Spleen (tissue), 11 donors: ENCODE results near the gene REN. TPM values are rescaled to one million over a fixed set of nuclear protein-coding genes. Genes with fewer than 3 reads are reported as not detected.

Experiments
- DNase-seq: peaks from one replicate; pipeline ENCODE4 v3.0.0-alpha.2; 2020
- H3K27ac ChIP-seq, 8 donors: fragments of 200-600 bp; sonication (generic) in 7 of 8; 1 replicate in 4 of 8; 2 replicates in 4 of 8; pipeline versions ENCODE4 v1.5.0 to v1.8.0; 2016 to 2021; ENCODE audit warnings: inconsistent platforms in 4 of 8, mild to moderate bottlenecking in 4 of 8, moderate library complexity in 1 of 8
- H3K27me3 ChIP-seq, 7 donors: fragments of 200-600 bp; sonication (generic) in 6 of 7; replicated peaks in 1 of 7; 1 replicate in 4 of 7; 2 replicates in 3 of 7; pipeline versions ENCODE4 v1.5.0 to v1.8.0; 2016 to 2021; ENCODE audit warnings: inconsistent platforms in 3 of 7, mild to moderate bottlenecking in 1 of 7
- H3K36me3 ChIP-seq, 6 donors: fragments of 200-600 bp; sonication (generic) in 5 of 6; 1 replicate in 4 of 6; 2 replicates in 2 of 6; pipeline versions ENCODE4 v1.5.0 to v1.8.0; 2016 to 2021; ENCODE audit warnings: inconsistent platforms in 2 of 6
- H3K4me1 ChIP-seq, 6 donors: fragments of 200-600 bp; sonication (generic) in 5 of 6; 1 replicate in 3 of 6; 2 replicates in 3 of 6; pipeline versions ENCODE4 v1.5.0 to v1.8.0; 2016 to 2021; ENCODE audit warnings: inconsistent platforms in 3 of 6
- H3K4me3 ChIP-seq, 8 donors: fragments of 200-600 bp; sonication (generic) in 7 of 8; 1 replicate in 4 of 8; 2 replicates in 4 of 8; pipeline versions ENCODE4 v1.5.0 to v1.8.0; 2016 to 2021; ENCODE audit warnings: inconsistent platforms in 4 of 8, mild to moderate bottlenecking in 4 of 8, moderate library complexity in 2 of 8
- H3K9me3 ChIP-seq, 8 donors: fragments of 200-600 bp; sonication (generic) in 7 of 8; 1 replicate in 4 of 8; 2 replicates in 4 of 8; pipeline versions ENCODE4 v1.5.0 to v1.8.0; 2016 to 2021; ENCODE audit warnings: inconsistent platforms in 4 of 8
- CTCF ChIP-seq, 11 experiments: fragments of 200-600 bp in 7 of 11; fragments of 450-650 bp in 4 of 11; sonication (generic) in 4 of 11; IDR thresholded peaks in 8 of 11; conservative IDR thresholded peaks in 3 of 11; 1 replicate in 7 of 11; 2 replicates in 4 of 11; pipeline versions ENCODE4 v1.4.0 to v1.8.0; 2016 to 2021; ENCODE audit warnings: antibody characterized with exemption in 11 of 11, inconsistent platforms in 4 of 11, mild to moderate bottlenecking in 1 of 11
- POLR2A ChIP-seq, 3 donors: fragments of 450-650 bp; IDR thresholded peaks; one replicate each; pipeline ENCODE4 v1.5.1; 2017; ENCODE audit warnings: antibody characterized with exemption in 3 of 3, mild to moderate bottlenecking in 1 of 3
- POLR2AphosphoS5 ChIP-seq, 3 donors: sonication (generic); formaldehyde crosslinking; IDR thresholded peaks; one replicate each; pipeline ENCODE4 v1.5.1; 2017; ENCODE audit warnings: antibody characterized with exemption in 3 of 3
- whole genome bisulfite sequencing, 5 donors: extraction: QIAGEN DNeasy Blood & Tissue Kit in 3 of 5; methylation state at CpG; one replicate each; pipeline versions ENCODE4 v1.1.5 to v1.1.7; 2013 to 2018; 5-methylcytosine and 5-hydroxymethylcytosine counted together
- intact Hi-C: fragments of 100-400 bp; cut with DNase I; formaldehyde crosslinking; loops from one replicate; pipeline ENCODE4 v1.15.0; 2023; ENCODE audit warnings: low total_unique reads
- polyA plus RNA-seq, 3 donors: library from polyadenylated mRNA; stranded (reverse); fragments of 200-250 nt; gene quantifications; one replicate each; pipeline ENCODE4 v1.2.1, GENCODE V29; 2013
- total RNA-seq, 7 donors: library from RNA; depleted of rRNA in 3 of 7; stranded (reverse); fragments of >200 nt in 3 of 7; fragmentation: NEBNext Ultra II Directional in 4 of 7; extraction: Animal tissue kit (Norgen Biotek cat#: 25700) in 4 of 7; gene quantifications; one replicate each; pipeline versions ENCODE4 v1.1.0 to v1.2.1, GENCODE V29; 2016 to 2021
- donor health status: healthy with polysubstance abuse.
- donor health status: DM: no; HTN: no; CAD: no; lungs with moderate emphysema.
- donor health status: DM: no; HTN: no; CAD: no.
- donor health status: Bipolar disorder and iron deficiency.
- donor health status: healthy.
- donor health status: DM: no; HTN: no; CAD: no.
- donor health status: DM: yes; HTN: yes; CAD: no.

The REN gene
- total and polyA plus RNA-seq, 10 donors = 0.12 to 0.25 TPM; not detected in 8

- peaks cover 0 to 17% (median 6%) of the 10 kb centered on the region in 6 donors for H3K4me1 ChIP-seq
- TF ChIP-seq POLR2A (IDR thresholded peaks at IDR 0.05) = no peak
- TF ChIP-seq POLR2AphosphoS5 (IDR thresholded peaks at IDR 0.05) = no peak
- H3K36me3 ChIP-seq = no peaks in the 10 kb centered on the region
- H3K4me3 ChIP-seq = no peak overlapping the region
- no peak overlapping the region for H3K27ac ChIP-seq
- H3K27me3 ChIP-seq = peaks cover 0 to 86% (median 38%) of the 10 kb centered on the region in 7 donors
- no peaks in the 10 kb centered on the region for H3K9me3 ChIP-seq
- 83 to 92% (median 89%) methylated on average over 2 of the region's 2 CpGs for WGBS, 5 donors
- no peak for DNase-seq
- intact Hi-C loops = no loop called here
These were observed 25.9 kb upstream of the REN start for GRCh38 chr1:204192046-204192445.

GRCh38 chr1:204191456-204191855, 25.3 kb upstream of the REN start:
- Histone ChIP-seq H3K4me3 (no peak overlapping the region), H3K27me3 (peaks cover 0 to 86% (median 44%) of the 10 kb centered on the region in 7 donors), H3K4me1 (peaks cover 0 to 17% (median 6%) of the 10 kb centered on the region in 6 donors), H3K27ac (no peak overlapping the region), H3K36me3 (no peaks in the 10 kb centered on the region), H3K9me3 (no peaks in the 10 kb centered on the region)
- peak; percentile 47 for DNase-seq
- WGBS, 5 donors = 76 to 98% (median 93%) methylated on average over 5 to 7 of the region's 7 CpGs
- intact Hi-C loops = no loop called here
- TF ChIP-seq POLR2AphosphoS5 (IDR thresholded peaks at IDR 0.05) (no peak), POLR2A (IDR thresholded peaks at IDR 0.05) (no peak), CTCF (IDR thresholded peaks at IDR 0.05 in 8 of 11, conservative IDR thresholded peaks at IDR 0.05 in 3 of 11) (no peak)

- peaks cover 0 to 88% (median 48%) of the 10 kb centered on the region in 7 donors for H3K27me3 ChIP-seq
These were observed 24.4 kb upstream of the REN start for GRCh38 chr1:204190212-204191211.

More at GRCh38 chr1:204190212-204191211, 24.4 kb upstream of the REN start:
- H3K27ac ChIP-seq = no peak overlapping the region
- no peaks in the 10 kb centered on the region for H3K36me3 ChIP-seq
- H3K4me3 ChIP-seq = peak overlapping the region in 3 of 8 donors; percentile 1 to 54 (median 15)
- H3K4me1 ChIP-seq = peaks cover 0 to 17% (median 6%) of the 10 kb centered on the region in 6 donors
- no peaks in the 10 kb centered on the region for H3K9me3 ChIP-seq
- intact Hi-C loops = no loop called here
- TF ChIP-seq POLR2AphosphoS5 (IDR thresholded peaks at IDR 0.05) = no peak
- no peak for TF ChIP-seq CTCF (IDR thresholded peaks at IDR 0.05 in 8 of 11, conservative IDR thresholded peaks at IDR 0.05 in 3 of 11)
- no peak for TF ChIP-seq POLR2A (IDR thresholded peaks at IDR 0.05)
- DNase-seq = peak; percentile 73
- WGBS, 5 donors = 13 to 26% (median 15%) methylated on average over 20 to 44 of the region's 44 CpGs
